Skeletal muscle cell (primary cell): ENCODE measurements around the gene TRIM36.

ENCODE experiments used
- DNase-seq: peaks from one replicate; pipeline ENCODE4 v3.0.0-alpha.2; 2010; ENCODE audit warnings: low read depth
- H3K4me3 ChIP-seq: 2 replicates; pipeline ENCODE4 v1.5.1; 2011; ENCODE audit warnings: low read depth, mild to moderate bottlenecking, control low read depth, low read length, moderate library complexity

The TRIM36 gene

DNA sequence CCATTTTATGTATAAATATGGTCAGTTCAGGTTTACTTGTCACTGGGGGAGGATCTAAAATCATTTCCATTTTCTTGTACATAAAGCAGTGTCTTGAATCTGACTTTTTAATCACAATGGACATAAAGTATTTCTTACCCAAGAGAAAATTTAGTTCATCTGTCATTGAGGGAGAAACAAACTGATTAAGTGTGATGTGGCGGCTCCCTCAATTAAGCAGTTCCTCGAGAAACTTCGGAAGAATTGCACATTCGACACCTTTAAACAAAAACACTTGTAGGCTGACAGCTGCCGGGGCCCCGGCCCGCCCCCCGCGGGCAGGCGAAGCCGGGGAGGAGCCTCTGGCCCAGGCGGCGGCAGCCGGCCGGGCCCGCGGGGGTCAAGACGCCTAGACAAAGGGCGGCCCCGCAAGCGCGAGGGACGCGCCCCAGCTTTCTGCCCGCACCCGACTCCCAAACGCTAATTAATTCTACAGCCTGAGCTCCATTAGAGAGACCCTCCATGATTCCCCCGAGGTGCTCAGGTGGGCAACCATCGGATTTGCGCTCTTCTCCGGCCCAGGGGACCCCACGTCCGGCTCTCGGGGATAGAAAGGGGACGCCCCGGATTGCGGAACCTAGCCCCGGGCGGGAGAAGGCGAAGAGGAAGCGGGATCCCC is 750 bp downstream of the TRIM36 start:
- peak overlapping the region; percentile 83 for H3K4me3 ChIP-seq

DNA sequence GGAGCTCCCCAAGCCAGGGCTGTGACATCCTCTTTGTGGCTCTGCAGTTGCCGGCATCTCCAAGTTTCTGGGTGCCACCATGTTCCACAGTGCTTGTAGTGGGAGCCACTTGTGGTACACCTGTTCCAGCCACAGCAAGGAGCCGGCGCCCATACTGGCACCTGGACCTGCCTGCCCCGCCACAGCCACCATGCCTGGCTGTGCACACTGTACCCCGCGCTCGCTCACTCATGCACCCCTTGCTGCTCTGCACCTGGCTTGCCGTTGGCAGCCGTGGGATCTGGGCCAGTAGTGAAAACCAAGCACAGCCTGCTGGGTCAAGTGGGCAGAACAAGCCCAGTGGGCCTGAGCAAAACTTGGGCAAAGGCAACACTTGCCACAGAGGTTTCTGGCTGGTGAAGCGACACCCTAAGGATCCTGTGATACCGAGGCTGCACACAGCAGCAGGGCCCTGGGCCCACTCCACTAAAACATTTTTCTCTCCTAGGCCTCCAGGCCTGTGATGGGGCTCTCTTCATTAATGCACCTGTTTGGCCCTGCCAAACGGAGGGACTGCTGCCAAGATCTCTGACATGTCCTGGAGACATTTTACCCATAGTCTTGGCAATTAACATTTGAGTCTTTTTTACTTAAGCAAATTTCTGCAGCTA is 2.8 kb downstream of the TRIM36 start:
- H3K4me3 ChIP-seq: no peak overlapping the region
- no peak for DNase-seq

More for the DNA sequence above, 750 bp downstream of the TRIM36 start:
- no peak for DNase-seq

DNA sequence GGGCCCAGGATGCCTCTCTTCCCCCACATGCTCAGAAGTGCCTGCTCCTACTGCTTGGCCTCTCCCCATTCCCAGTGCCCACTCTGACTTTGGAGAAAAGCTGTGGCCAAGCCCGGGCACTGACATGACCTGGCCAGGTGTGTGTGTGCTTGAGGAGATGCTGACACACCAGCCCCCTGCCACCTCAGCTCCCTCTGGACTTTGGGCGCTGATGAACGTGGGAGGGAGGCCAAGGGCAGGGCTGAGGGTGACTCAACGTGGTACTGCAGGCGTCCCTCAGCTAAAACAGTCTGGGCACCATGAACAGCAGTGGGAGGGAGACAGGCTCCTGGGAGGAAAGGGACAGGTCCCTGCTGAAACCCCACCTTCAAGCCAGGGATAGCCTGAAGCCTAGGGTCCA is 3.9 kb downstream of the TRIM36 start:
- H3K4me3 ChIP-seq: no peak overlapping the region

GRCh38 chr5:115160975-115161475 is 8.7 kb downstream of the TRIM36 start:
- no peak overlapping the region for H3K4me3 ChIP-seq
- no peak for DNase-seq

More for the DNA sequence above, 3.9 kb downstream of the TRIM36 start:
- DNase-seq: no peak

GRCh38 chr5:115151208-115151805 is 18.4 kb downstream of the TRIM36 start:
- DNase-seq: no peak
- no peak overlapping the region for H3K4me3 ChIP-seq

- no peak for DNase-seq
- H3K4me3 ChIP-seq: no peak overlapping the region
Observed at GRCh38 chr5:115150512-115150911, 19.2 kb downstream of the TRIM36 start.

- DNase-seq: no peak
- H3K4me3 ChIP-seq: no peak overlapping the region
Observed at GRCh38 chr5:115147052-115147451, 22.7 kb downstream of the TRIM36 start.

DNA sequence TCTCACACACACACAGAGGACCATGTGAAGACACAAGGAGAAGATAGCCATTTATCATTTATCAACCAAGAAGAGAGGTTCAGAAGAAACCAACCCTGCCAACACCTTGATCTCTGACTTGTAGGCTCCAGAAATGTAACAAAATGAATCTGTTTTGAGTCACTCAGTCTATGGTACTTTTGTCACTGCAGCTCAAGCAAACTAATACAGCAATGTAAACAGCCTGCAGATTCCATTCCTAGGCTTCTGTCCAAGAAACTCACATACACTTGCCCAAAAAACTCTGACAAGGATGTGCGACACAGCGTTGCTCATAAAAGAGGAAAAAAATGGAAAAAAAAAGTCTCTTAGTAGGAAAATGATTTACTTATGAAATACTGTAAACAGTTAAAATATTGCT is 33.4 kb downstream of the TRIM36 start:
- H3K4me3 ChIP-seq: no peak overlapping the region
- no peak for DNase-seq

- no peak for DNase-seq
- no peak overlapping the region for H3K4me3 ChIP-seq
Observed at GRCh38 chr5:115132465-115132864, 37.2 kb downstream of the TRIM36 start.

GRCh38 chr5:115126303-115126702 is 43.4 kb downstream of the TRIM36 start:
- no peak overlapping the region for H3K4me3 ChIP-seq
- DNase-seq: no peak

DNA sequence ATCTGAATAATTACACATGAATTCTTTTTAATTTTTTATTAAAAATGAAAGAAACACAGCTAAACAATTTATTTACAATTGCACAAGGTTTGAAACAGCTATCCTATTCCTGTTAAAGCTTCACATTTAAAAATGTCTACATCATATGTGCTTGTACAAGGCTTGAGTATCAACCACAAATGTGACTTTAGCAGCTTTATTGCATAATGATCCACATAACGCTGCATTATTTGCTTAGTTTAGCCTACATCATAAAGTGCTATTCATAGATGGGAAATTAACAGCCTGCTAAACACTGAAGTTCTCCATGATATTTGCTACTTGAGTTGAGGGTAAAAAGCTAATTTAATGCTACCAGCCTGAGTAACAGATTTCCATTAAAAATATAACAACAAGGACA is 45.0 kb downstream of the TRIM36 start:
- H3K4me3 ChIP-seq: no peak overlapping the region
- DNase-seq: no peak

DNA sequence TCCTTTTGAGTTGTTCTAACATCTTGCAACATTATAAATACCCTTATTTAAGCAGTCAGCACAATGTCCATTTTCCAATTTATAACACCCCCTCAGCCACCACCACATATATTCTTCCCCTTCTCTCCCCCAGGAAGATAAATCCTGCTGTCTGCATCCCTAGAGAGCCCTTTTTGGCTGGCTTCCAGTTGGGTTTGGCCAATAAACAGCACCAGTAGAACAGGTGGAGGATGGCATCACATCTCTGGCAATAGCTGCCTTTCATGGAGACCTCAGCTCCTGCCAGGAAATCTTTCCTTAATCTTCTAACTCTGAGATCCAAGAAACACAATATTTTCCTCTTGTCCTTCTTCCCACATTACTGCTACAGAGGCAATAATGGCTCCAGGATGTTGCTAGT is 53.7 kb downstream of the TRIM36 start:
- no peak overlapping the region for H3K4me3 ChIP-seq
- DNase-seq: no peak

- DNase-seq: no peak
- no peak overlapping the region for H3K4me3 ChIP-seq
Observed at GRCh38 chr5:115109840-115110239, 59.9 kb downstream of the TRIM36 start.

DNA sequence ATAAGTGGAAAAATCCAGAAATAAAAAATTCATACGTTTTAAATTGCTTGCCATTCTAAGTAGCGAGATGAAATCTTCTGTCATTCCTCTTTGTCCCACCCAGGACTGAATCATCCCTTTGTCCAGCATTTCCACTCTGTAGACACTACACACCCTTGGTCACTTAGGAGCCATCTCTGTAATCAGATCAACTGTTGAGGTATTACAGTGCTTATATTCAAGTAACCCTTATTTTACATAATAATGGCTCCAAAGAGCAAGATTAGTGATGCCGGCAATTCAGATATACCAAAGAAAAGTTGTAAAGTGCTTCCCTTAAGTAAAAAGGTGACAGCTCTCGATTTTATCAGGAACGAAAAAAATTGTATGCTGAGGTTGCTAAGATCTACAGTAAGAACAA is 60.4 kb downstream of the TRIM36 start:
- DNase-seq: no peak
- H3K4me3 ChIP-seq: no peak overlapping the region

GRCh38 chr5:115100319-115100955 is 69.3 kb downstream of the TRIM36 start:
- H3K4me3 ChIP-seq: no peak overlapping the region
- peak; percentile 13 for DNase-seq

- DNase-seq: peak; percentile 14
- H3K4me3 ChIP-seq: no peak overlapping the region
Observed at GRCh38 chr5:115098041-115098702, 71.5 kb downstream of the TRIM36 start.

- no peak for DNase-seq
Observed at GRCh38 chr5:115097236-115097635, 72.5 kb downstream of the TRIM36 start.

GRCh38 chr5:115096034-115096769 is 73.5 kb downstream of the TRIM36 start:
- H3K4me3 ChIP-seq: no peak overlapping the region
- no peak for DNase-seq

More at GRCh38 chr5:115097236-115097635, 72.5 kb downstream of the TRIM36 start:
- H3K4me3 ChIP-seq: no peak overlapping the region

DNA sequence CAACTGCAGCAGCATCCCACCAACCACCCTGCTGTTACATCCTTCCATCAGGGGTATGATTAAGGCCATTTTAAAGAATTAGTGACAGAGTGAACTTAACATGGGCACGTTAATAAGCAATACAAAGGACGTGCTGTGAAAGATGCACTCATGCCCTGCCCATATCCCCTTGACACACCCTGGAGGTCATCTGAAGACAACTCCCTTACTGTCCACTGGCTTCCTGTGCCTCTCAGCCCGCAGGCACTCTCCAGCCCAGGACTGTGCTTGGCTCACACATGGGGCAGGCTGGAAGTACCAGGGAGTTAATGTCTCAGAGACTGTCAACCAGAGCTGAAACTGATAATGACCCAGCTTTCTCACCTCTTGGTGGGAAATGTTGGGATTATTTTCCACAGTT is 81.8 kb downstream of the TRIM36 start:
- no peak overlapping the region for H3K4me3 ChIP-seq
- no peak for DNase-seq
